Stomach (tissue), 4 donors: ENCODE data around the gene BFSP1.

ENCODE experiments used
- CTCF ChIP-seq, 7 experiments: fragments of 450-650 bp in 4 of 7; fragments of 200-600 bp in 3 of 7; sonication (generic) in 3 of 7; IDR thresholded peaks; one replicate each; pipeline ENCODE4 v1.5.1; 2016 to 2019; ENCODE audit warnings: antibody characterized with exemption in 7 of 7, control low read depth in 2 of 7, mild to moderate bottlenecking in 1 of 7
- EP300 ChIP-seq: sonication (generic); formaldehyde crosslinking; IDR thresholded peaks from one replicate; pipeline ENCODE4 v1.6.1; 2017; ENCODE audit warnings: antibody characterized with exemption
- POLR2A ChIP-seq, 4 donors: fragments of 450-650 bp; IDR thresholded peaks; one replicate each; pipeline ENCODE4 v1.6.1; 2016; ENCODE audit warnings: antibody characterized with exemption in 4 of 4, control low read depth in 2 of 4, mild to moderate bottlenecking in 1 of 4, moderate library complexity in 1 of 4
- POLR2AphosphoS5 ChIP-seq, 3 donors: sonication (generic); formaldehyde crosslinking; IDR thresholded peaks; one replicate each; pipeline ENCODE4 v1.6.1; 2016; ENCODE audit warnings: antibody characterized with exemption in 3 of 3

- no peak for TF ChIP-seq CTCF (IDR thresholded peaks at IDR 0.05)
- TF ChIP-seq POLR2AphosphoS5 (IDR thresholded peaks at IDR 0.05) = no peak
- no peak for TF ChIP-seq POLR2A (IDR thresholded peaks at IDR 0.05)
- no peak for TF ChIP-seq EP300
These were observed 466 bp upstream of the BFSP1 start for GRCh38 chr20:17531665-17532025.
